GM12892 (cell line): Measurements from ENCODE around the gene SLC6A20.

Source experiments
- POLR2A ChIP-seq: IDR thresholded peaks from 2 replicates; pipeline ENCODE4 v1.6.1; 2011; ENCODE audit warnings: low read depth, low read length, control low read depth
- POLR2AphosphoS5 ChIP-seq: IDR thresholded peaks from 2 replicates; pipeline ENCODE4 v1.6.1; 2011; ENCODE audit warnings: low read depth, low read length, control low read depth
- TAF1 ChIP-seq: IDR thresholded peaks from 2 replicates; pipeline ENCODE4 v1.6.1; 2011; ENCODE audit warnings: low read depth, mild to moderate bottlenecking, control low read depth, low read length, borderline replicate concordance

DNA sequence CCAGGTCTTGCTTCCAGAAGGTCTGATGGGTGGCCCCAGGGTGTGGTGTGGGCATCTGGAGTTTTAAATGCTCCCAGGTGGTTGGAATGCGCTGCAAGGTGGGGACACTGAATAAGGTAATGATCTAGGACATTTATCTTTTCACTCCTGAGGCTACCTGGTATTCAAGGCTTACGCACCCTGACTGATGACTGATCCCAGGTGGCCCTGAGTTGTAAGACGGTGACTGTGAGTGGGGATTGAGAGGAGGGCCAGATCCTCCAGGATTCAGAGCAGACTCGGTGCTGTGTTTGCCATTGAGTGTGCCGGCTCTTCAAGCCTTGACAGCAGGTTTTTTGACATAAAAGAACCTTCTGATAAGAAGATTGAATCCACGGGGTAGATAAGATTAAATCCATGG lies 40.3 kb downstream of the SLC6A20 start:
- no peak for TF ChIP-seq POLR2A
- no peak for TF ChIP-seq TAF1
- TF ChIP-seq POLR2AphosphoS5, result no peak
